Osteocyte (in vitro differentiated cells): Measurements from ENCODE around the gene PIGU. TPM values are rescaled to one million over a fixed set of nuclear protein-coding genes. Genes with fewer than 3 reads are reported as not detected.

ENCODE experiments used
- DNase-seq: peaks from one replicate; pipeline ENCODE4 v3.0.0; 2021; ENCODE audit warnings: mixed read lengths; ENCODE audit not compliant: unreplicated experiment; ENCODE audit errors: extremely low spot score
- H3K27ac Mint-ChIP-seq: one replicate; pipeline ENCODE4 v1.8.0; 2021; ENCODE audit warnings: mild to moderate bottlenecking, mixed read lengths; ENCODE audit not compliant: unreplicated experiment
- H3K27me3 Mint-ChIP-seq: one replicate; pipeline ENCODE4 v1.8.0; 2021; ENCODE audit warnings: mixed read lengths; ENCODE audit not compliant: unreplicated experiment
- H3K36me3 Mint-ChIP-seq: one replicate; pipeline ENCODE4 v1.8.0; 2021; ENCODE audit warnings: mixed read lengths; ENCODE audit not compliant: unreplicated experiment
- H3K4me1 Mint-ChIP-seq: one replicate; pipeline ENCODE4 v1.8.0; 2021; ENCODE audit warnings: mixed read lengths; ENCODE audit not compliant: unreplicated experiment
- H3K4me3 Mint-ChIP-seq: one replicate; pipeline ENCODE4 v1.8.0; 2021; ENCODE audit warnings: mild to moderate bottlenecking, moderate library complexity, mixed read lengths; ENCODE audit not compliant: unreplicated experiment
- H3K9me3 Mint-ChIP-seq: one replicate; pipeline ENCODE4 v1.8.0; 2021; ENCODE audit warnings: mixed read lengths; ENCODE audit not compliant: unreplicated experiment
- total RNA-seq: library from RNA; stranded (reverse); gene quantifications from 2 replicates; pipeline ENCODE4 v1.2.1, GENCODE V29; 2021
- TF ChIP-seq, protein P1 (sequence below): fragments of 200-600 bp; sonication (generic); IDR thresholded peaks from 2 replicates; pipeline ENCODE4 v1.5.0; 2021; ENCODE audit warnings: antibody characterized with exemption, mild to moderate bottlenecking, moderate library complexity

PIGU gene
- total RNA-seq, 1 donor from 2014 or later = 15.5 TPM

DNA sequence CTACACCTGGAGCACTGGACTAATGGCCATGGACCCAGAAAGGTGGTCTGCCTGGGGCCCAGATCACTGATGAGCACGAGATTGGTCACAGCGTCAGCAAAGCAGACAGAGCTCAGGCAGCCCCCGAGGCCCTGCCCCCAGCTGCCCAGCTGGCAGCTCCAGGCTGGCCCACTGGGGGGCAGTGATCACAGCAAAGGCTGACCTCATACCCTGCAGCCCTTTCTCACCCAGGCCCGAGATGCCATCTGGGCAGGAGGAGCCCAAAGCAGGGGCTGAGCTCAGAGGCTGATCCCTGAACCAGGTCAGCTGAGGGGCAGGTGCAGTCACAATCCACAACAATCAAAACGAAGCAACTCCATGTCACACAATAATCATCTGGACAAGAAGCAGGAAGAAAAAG is 114.3 kb downstream of the PIGU start:
- Mint-ChIP-seq H3K9me3 (no peaks in the 10 kb centered on the region), H3K27ac (peak overlapping the region; percentile 19), H3K4me1 (peaks cover 10% of the 10 kb centered on the region), H3K36me3 (peaks cover 2% of the 10 kb centered on the region), H3K4me3 (no peak overlapping the region), H3K27me3 (no peaks in the 10 kb centered on the region)
- TF ChIP-seq, protein P1, sequence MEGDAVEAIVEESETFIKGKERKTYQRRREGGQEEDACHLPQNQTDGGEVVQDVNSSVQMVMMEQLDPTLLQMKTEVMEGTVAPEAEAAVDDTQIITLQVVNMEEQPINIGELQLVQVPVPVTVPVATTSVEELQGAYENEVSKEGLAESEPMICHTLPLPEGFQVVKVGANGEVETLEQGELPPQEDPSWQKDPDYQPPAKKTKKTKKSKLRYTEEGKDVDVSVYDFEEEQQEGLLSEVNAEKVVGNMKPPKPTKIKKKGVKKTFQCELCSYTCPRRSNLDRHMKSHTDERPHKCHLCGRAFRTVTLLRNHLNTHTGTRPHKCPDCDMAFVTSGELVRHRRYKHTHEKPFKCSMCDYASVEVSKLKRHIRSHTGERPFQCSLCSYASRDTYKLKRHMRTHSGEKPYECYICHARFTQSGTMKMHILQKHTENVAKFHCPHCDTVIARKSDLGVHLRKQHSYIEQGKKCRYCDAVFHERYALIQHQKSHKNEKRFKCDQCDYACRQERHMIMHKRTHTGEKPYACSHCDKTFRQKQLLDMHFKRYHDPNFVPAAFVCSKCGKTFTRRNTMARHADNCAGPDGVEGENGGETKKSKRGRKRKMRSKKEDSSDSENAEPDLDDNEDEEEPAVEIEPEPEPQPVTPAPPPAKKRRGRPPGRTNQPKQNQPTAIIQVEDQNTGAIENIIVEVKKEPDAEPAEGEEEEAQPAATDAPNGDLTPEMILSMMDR = peak; percentile 42
- DNase-seq = no peak

GRCh38 chr20:34561661-34562060 is 115.2 kb downstream of the PIGU start:
- no peaks in the 10 kb centered on the region for H3K27me3 Mint-ChIP-seq
- H3K27ac Mint-ChIP-seq = peak overlapping the region; percentile 60
- TF ChIP-seq, protein P1 = no peak
- H3K4me1 Mint-ChIP-seq = peaks cover 13% of the 10 kb centered on the region
- no peak overlapping the region for H3K4me3 Mint-ChIP-seq
- no peaks in the 10 kb centered on the region for H3K9me3 Mint-ChIP-seq
- H3K36me3 Mint-ChIP-seq = peaks cover 2% of the 10 kb centered on the region
- no peak for DNase-seq

GRCh38 chr20:34560614-34561013 is 116.3 kb downstream of the PIGU start:
- no peak for DNase-seq
- Mint-ChIP-seq H3K27ac (peak overlapping the region; percentile 60), H3K36me3 (peaks cover 2% of the 10 kb centered on the region), H3K4me1 (peaks cover 13% of the 10 kb centered on the region), H3K27me3 (no peaks in the 10 kb centered on the region), H3K9me3 (no peaks in the 10 kb centered on the region), H3K4me3 (no peak overlapping the region)
- TF ChIP-seq, protein P1 = no peak

DNA sequence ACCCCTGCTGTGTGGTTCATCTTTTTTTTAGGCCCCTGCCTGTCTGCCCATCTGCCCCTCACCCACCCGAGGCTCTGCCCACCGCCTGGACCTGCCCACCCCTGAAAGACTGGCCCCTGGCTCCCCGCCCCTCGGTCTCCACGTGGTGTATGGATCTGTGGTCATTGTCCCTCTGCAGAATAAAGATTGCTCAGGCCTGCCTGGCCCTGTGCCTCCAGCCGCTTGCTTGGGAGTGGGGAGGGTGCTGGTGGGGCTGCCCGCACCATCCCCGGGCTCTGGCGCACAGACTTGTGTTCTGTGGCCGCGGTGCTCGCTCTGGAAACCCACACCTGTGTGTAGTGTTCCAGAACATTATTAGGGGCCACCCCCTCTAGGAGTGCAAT is 116.8 kb downstream of the PIGU start:
- H3K27ac Mint-ChIP-seq = peak overlapping the region; percentile 78
- peaks cover 13% of the 10 kb centered on the region for H3K4me1 Mint-ChIP-seq
- H3K9me3 Mint-ChIP-seq = no peaks in the 10 kb centered on the region
- no peak for DNase-seq
- peak overlapping the region; percentile 61 for H3K4me3 Mint-ChIP-seq
- H3K27me3 Mint-ChIP-seq = no peaks in the 10 kb centered on the region
- peaks cover 2% of the 10 kb centered on the region for H3K36me3 Mint-ChIP-seq
- TF ChIP-seq, protein P1 = no peak

GRCh38 chr20:34559311-34560140 is 117.4 kb downstream of the PIGU start:
- Mint-ChIP-seq H3K27me3 (no peaks in the 10 kb centered on the region), H3K4me1 (peaks cover 13% of the 10 kb centered on the region), H3K36me3 (peaks cover 2% of the 10 kb centered on the region), H3K9me3 (no peaks in the 10 kb centered on the region), H3K27ac (peak overlapping the region; percentile 78), H3K4me3 (peak overlapping the region; percentile 71)
- DNase-seq = no peak
- TF ChIP-seq, protein P1 = no peak
